HepG2 (cell line): Measurements from ENCODE around the gene TTC38. TPM values are rescaled to one million over a fixed set of nuclear protein-coding genes. Genes with fewer than 3 reads are reported as not detected.

Experiments
- AHR ChIP-seq: IDR thresholded peaks from 2 replicates; pipeline ENCODE4 v1.6.1; 2018; ENCODE audit warnings: missing genetic modification reagents, missing compliant biosample characterization
- CAMTA2 ChIP-seq: sonication (generic); formaldehyde crosslinking; IDR thresholded peaks from 2 replicates; pipeline ENCODE4 v1.4.0; 2020; ENCODE audit warnings: mild to moderate bottlenecking, missing genetic modification reagents, borderline replicate concordance
- GATAD1 ChIP-seq: IDR thresholded peaks from 2 replicates; pipeline ENCODE4 v1.6.1; 2016; ENCODE audit warnings: missing genetic modification reagents, missing compliant biosample characterization
- HNF4A ChIP-seq: sonication (generic); formaldehyde crosslinking; IDR thresholded peaks from 2 replicates; pipeline ENCODE4 v1.4.0; 2020; ENCODE audit warnings: missing genetic modification reagents
- NBN ChIP-seq: fragments of 450-650 bp; conservative IDR thresholded peaks from 2 replicates; pipeline ENCODE4 v1.6.1; 2017
- NFYB ChIP-seq: sonication (generic); formaldehyde crosslinking; IDR thresholded peaks from 2 replicates; pipeline ENCODE4 v1.4.0; 2020; ENCODE audit warnings: missing genetic modification reagents
- PHF5A ChIP-seq: IDR thresholded peaks from one replicate; pipeline ENCODE4 v1.6.1; 2018; ENCODE audit warnings: low read depth, missing genetic modification reagents; ENCODE audit not compliant: unreplicated experiment
- RBM39 ChIP-seq: fragments of 200-400 bp; formaldehyde crosslinking; IDR thresholded peaks from one replicate; pipeline ENCODE4 v1.6.1; 2018; ENCODE audit warnings: antibody characterized with exemption, mild to moderate bottlenecking, low read depth, low read length; ENCODE audit not compliant: poor library complexity, severe bottlenecking
- SP4 ChIP-seq: sonication (generic); formaldehyde crosslinking; IDR thresholded peaks from 2 replicates; pipeline ENCODE4 v1.8.1; 2023; ENCODE audit warnings: mild to moderate bottlenecking, missing genetic modification reagents
- SPEN ChIP-seq: sonication (generic); formaldehyde crosslinking; IDR thresholded peaks from 2 replicates; pipeline ENCODE4 v1.5.1; 2020; ENCODE audit warnings: low read depth, mild to moderate bottlenecking, missing genetic modification reagents
- SRF ChIP-seq: IDR thresholded peaks from 2 replicates; pipeline ENCODE4 v1.6.1; 2011; ENCODE audit warnings: mild to moderate bottlenecking, low read depth, low read length, moderate library complexity
- TGIF2 ChIP-seq: IDR thresholded peaks from 2 replicates; pipeline ENCODE4 v1.6.1; 2016; ENCODE audit warnings: control low read depth, missing compliant biosample characterization
- ZBTB3 ChIP-seq: sonication (generic); formaldehyde crosslinking; IDR thresholded peaks from 2 replicates; pipeline ENCODE4 v1.4.0; 2020; ENCODE audit warnings: low read depth, mild to moderate bottlenecking, moderate library complexity, missing genetic modification reagents, borderline replicate concordance
- ZNF205 ChIP-seq: IDR thresholded peaks from 2 replicates; pipeline ENCODE4 v1.6.1; 2018; ENCODE audit warnings: missing biosample characterization, missing genetic modification reagents
- polyA plus RNA-seq, 8 experiments: library from polyadenylated mRNA; depleted of rRNA in 3 of 8; stranded (reverse) in 7 of 8; unstranded in 1 of 8; fragments of >200 nt; fragmentation: Illumina TruSeq in 4 of 8; extraction: Trizol in 4 of 8; gene quantifications; 2 replicates each; pipeline versions ENCODE4 v1.2.1 to v1.2.3, GENCODE V29; 2011 to 2016; ENCODE audit warnings: low read depth in 4 of 8, missing spikeins in 1 of 8, mixed read lengths in 1 of 8; ENCODE audit not compliant: insufficient read depth in 1 of 8
- total RNA-seq, 5 experiments: library from RNA; depleted of rRNA; stranded (reverse); fragments of >200 nt; fragmentation: Illumina TruSeq; extraction: Trizol; gene quantifications; 2 replicates each; pipeline ENCODE4 v1.2.3, GENCODE V29; 2016; ENCODE audit warnings: low read depth in 1 of 5
- TF ChIP-seq, protein P1 (sequence below): sonication (generic); formaldehyde crosslinking; IDR thresholded peaks from 2 replicates; pipeline ENCODE4 v1.4.0; 2020; ENCODE audit warnings: missing genetic modification reagents, borderline replicate concordance
- TF ChIP-seq, protein P2 (sequence below): sonication (generic); formaldehyde crosslinking; IDR thresholded peaks from 2 replicates; pipeline ENCODE4 v1.4.0; 2020; ENCODE audit warnings: missing genetic modification reagents
- TF ChIP-seq, protein P3 (sequence below): conservative IDR thresholded peaks from 2 replicates; pipeline ENCODE4 v1.6.1; 2018; ENCODE audit warnings: missing genetic modification reagents
- TF ChIP-seq, protein P4 (sequence below): sonication (generic); formaldehyde crosslinking; IDR thresholded peaks from 2 replicates; pipeline ENCODE4 v1.4.0; 2020; ENCODE audit warnings: missing genetic modification reagents, borderline replicate concordance
- TF ChIP-seq, protein P5 (sequence below): sonication (generic); formaldehyde crosslinking; IDR thresholded peaks from 2 replicates; pipeline ENCODE4 v1.8.1; 2023; ENCODE audit warnings: mild to moderate bottlenecking, moderate library complexity, missing genetic modification reagents

The TTC38 gene
- total and polyA plus RNA-seq, 2 of the 13 experiments (the other 11 are each of a cell fraction or from before 2014, with no cell fraction given): 101 to 105 TPM

DNA sequence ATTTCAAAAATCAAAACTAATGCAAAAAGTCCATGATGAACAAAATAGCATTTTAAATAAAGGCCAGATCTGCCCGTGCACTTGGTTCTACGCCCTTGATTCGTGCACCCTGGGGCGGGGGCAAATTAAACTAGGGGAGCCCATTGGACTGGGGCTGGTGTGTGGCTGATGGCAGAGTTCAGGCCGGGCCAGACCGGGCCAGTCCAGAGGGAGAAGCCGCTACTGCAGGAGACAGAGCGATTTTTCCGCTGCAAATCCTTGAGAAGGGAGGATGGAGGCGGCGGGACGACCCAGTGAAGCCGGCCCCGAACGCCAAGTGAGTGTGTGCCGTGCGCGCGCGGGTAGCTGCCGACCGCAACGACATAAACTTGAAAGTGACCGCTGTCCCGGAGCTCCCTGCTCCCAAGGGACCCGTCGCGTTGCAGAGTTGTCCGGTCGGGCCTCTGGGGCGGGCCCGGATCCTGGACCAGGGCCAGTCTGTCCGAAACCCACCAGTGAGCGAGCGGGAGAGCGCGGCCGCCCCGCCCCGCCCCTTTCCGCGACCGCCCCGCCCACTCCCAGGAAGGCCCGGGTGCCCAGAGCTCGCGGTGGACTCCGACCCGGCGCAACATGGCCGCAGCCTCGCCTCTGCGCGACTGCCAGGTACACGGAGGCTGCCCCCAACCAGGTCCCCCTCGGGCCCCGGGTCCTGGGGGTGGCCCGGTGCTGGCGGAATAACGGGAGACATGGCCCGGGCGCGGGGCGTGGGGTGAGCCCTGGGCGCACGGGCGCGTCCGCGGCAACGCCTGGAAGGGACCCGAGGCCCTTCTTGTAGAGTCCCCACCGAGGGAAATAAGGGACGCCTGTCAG is at the start of gene TTC38 (continued):
- TF ChIP-seq, protein P1, sequence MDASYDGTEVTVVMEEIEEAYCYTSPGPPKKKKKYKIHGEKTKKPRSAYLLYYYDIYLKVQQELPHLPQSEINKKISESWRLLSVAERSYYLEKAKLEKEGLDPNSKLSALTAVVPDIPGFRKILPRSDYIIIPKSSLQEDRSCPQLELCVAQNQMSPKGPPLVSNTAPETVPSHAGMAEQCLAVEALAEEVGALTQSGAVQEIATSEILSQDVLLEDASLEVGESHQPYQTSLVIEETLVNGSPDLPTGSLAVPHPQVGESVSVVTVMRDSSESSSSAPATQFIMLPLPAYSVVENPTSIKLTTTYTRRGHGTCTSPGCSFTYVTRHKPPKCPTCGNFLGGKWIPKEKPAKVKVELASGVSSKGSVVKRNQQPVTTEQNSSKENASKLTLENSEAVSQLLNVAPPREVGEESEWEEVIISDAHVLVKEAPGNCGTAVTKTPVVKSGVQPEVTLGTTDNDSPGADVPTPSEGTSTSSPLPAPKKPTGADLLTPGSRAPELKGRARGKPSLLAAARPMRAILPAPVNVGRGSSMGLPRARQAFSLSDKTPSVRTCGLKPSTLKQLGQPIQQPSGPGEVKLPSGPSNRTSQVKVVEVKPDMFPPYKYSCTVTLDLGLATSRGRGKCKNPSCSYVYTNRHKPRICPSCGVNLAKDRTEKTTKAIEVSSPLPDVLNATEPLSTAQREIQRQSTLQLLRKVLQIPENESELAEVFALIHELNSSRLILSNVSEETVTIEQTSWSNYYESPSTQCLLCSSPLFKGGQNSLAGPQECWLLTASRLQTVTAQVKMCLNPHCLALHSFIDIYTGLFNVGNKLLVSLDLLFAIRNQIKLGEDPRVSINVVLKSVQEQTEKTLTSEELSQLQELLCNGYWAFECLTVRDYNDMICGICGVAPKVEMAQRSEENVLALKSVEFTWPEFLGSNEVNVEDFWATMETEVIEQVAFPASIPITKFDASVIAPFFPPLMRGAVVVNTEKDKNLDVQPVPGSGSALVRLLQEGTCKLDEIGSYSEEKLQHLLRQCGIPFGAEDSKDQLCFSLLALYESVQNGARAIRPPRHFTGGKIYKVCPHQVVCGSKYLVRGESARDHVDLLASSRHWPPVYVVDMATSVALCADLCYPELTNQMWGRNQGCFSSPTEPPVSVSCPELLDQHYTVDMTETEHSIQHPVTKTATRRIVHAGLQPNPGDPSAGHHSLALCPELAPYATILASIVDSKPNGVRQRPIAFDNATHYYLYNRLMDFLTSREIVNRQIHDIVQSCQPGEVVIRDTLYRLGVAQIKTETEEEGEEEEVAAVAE (CRISPR knock-in tag): no peak
- TF ChIP-seq, protein P2, sequence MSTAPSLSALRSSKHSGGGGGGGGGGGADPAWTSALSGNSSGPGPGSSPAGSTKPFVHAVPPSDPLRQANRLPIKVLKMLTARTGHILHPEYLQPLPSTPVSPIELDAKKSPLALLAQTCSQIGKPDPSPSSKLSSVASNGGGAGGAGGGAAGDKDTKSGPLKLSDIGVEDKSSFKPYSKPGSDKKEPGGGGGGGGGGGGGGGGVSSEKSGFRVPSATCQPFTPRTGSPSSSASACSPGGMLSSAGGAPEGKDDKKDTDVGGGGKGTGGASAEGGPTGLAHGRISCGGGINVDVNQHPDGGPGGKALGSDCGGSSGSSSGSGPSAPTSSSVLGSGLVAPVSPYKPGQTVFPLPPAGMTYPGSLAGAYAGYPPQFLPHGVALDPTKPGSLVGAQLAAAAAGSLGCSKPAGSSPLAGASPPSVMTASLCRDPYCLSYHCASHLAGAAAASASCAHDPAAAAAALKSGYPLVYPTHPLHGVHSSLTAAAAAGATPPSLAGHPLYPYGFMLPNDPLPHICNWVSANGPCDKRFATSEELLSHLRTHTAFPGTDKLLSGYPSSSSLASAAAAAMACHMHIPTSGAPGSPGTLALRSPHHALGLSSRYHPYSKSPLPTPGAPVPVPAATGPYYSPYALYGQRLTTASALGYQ: no peak; the same call in 1 of the 2 replicates
- peak; percentile 60; the same call in 1 of the 2 replicates for TF ChIP-seq ZNF205
- TF ChIP-seq TGIF2: 0 out of 2 replicates have a peak, but pooled peaks have one; percentile 45
- no peak for TF ChIP-seq CAMTA2 (CRISPR knock-in tag)
- TF ChIP-seq, protein P3, sequence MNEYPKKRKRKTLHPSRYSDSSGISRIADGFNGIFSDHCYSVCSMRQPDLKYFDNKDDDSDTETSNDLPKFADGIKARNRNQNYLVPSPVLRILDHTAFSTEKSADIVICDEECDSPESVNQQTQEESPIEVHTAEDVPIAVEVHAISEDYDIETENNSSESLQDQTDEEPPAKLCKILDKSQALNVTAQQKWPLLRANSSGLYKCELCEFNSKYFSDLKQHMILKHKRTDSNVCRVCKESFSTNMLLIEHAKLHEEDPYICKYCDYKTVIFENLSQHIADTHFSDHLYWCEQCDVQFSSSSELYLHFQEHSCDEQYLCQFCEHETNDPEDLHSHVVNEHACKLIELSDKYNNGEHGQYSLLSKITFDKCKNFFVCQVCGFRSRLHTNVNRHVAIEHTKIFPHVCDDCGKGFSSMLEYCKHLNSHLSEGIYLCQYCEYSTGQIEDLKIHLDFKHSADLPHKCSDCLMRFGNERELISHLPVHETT (CRISPR knock-in tag): 0 out of 2 replicates have a peak, but pooled peaks have one; percentile 54
- no peak; the same call in 1 of the 2 replicates for TF ChIP-seq AHR
- TF ChIP-seq, protein P4, sequence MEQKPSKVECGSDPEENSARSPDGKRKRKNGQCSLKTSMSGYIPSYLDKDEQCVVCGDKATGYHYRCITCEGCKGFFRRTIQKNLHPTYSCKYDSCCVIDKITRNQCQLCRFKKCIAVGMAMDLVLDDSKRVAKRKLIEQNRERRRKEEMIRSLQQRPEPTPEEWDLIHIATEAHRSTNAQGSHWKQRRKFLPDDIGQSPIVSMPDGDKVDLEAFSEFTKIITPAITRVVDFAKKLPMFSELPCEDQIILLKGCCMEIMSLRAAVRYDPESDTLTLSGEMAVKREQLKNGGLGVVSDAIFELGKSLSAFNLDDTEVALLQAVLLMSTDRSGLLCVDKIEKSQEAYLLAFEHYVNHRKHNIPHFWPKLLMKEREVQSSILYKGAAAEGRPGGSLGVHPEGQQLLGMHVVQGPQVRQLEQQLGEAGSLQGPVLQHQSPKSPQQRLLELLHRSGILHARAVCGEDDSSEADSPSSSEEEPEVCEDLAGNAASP: peak; percentile 90
- TF ChIP-seq GATAD1 (CRISPR knock-in tag): peak; percentile 54; the same call in 1 of the 2 replicates
- TF ChIP-seq NFYB (CRISPR knock-in tag): peak; percentile 54
- no peak; the same call in 1 of the 2 replicates for TF ChIP-seq ZBTB3
- TF ChIP-seq SRF: no peak
- peak; percentile 56 for TF ChIP-seq SPEN (CRISPR knock-in tag)
- peak; percentile 83 for TF ChIP-seq SP4 (CRISPR knock-in tag)
- TF ChIP-seq NBN: no peak
- TF ChIP-seq PHF5A (CRISPR knock-in tag): no peak
- peak; percentile 42 for TF ChIP-seq RBM39
- TF ChIP-seq, protein P5, sequence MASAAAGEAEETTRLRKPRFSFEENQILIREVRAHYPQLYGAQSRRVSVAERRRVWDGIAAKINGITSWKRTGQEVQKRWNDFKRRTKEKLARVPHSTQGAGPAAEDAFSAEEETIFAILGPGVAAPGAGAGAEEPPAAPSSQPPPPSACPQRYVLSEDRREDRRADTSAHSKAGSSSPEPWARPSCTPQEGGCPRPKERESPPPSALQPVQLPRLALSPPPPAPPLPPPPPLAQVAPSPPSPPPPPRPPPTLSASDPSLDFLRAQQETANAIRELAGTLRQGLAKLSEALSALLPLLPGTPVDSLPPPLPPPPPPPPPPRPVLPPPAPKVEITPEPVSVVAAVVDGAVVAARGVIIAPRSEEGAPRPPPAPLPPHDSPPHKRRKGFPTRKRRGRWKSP (CRISPR knock-in tag): peak; percentile 83; the same call in 1 of the 2 replicates
- TF ChIP-seq HNF4A (CRISPR knock-in tag): peak; percentile 70
